B cell (primary cell): ENCODE results near the gene ACOXL. TPM values are rescaled to one million over a fixed set of nuclear protein-coding genes. Genes with fewer than 3 reads are reported as not detected.

ENCODE experiments used
- ATAC-seq: fragments of 200-7000 bp; cut with Tn5 transposase; one replicate; pipeline ENCODE4 v1.10.0; 2021; ENCODE audit warnings: low read depth, mild to moderate bottlenecking, moderate number of reproducible peaks, moderate library complexity
- CTCF ChIA-PET: fragments of 350-600 bp; sonication (Branson Sonifier 250); formaldehyde crosslinking; loops from one replicate; lab custom pipeline; 2021; ENCODE audit warnings: antibody characterized with exemption, inconsistent platforms; lab: Charles Lee
- POLR2A ChIA-PET: fragments of 350-600 bp; sonication (Branson Sonifier 250); formaldehyde crosslinking; loops from one replicate; lab custom pipeline; 2021; ENCODE audit warnings: antibody characterized with exemption; lab: Charles Lee
- DNase-seq: peaks from one replicate; pipeline ENCODE4 v3.0.0; 2013
- H2AFZ ChIP-seq: 2 replicates; pipeline ENCODE4 v1.6.1; 2012; ENCODE audit warnings: mild to moderate bottlenecking, low read depth, low read length; ENCODE audit not compliant: insufficient read depth, poor library complexity, severe bottlenecking
- H3K27ac ChIP-seq, 2 donors: 1 replicate in 1 of 2; 2 replicates in 1 of 2; pipeline ENCODE4 v1.5.1; 2012 to 2013; ENCODE audit warnings: low read length in 2 of 2, mild to moderate bottlenecking in 2 of 2, moderate library complexity in 1 of 2
- H3K27me3 ChIP-seq, 4 experiments: fragments of 200-600 bp in 1 of 4; sonication (generic) in 1 of 4; replicated peaks in 1 of 4; 1 replicate in 2 of 4; 2 replicates in 2 of 4; pipeline versions ENCODE4 v1.6.1 to v1.7.0; 2013 to 2016; ENCODE audit warnings: low read length in 3 of 4, mild to moderate bottlenecking in 2 of 4, mixed read lengths in 1 of 4, moderate library complexity in 1 of 4; ENCODE audit not compliant: insufficient read depth in 4 of 4, control insufficient read depth in 3 of 4; ENCODE audit errors: control extremely low read depth in 1 of 4
- H3K36me3 ChIP-seq, 2 experiments: replicated peaks in 1 of 2; 1 replicate in 1 of 2; 2 replicates in 1 of 2; pipeline versions ENCODE4 v1.6.1 to v1.7.1; 2013; ENCODE audit warnings: low read length in 1 of 2; ENCODE audit not compliant: insufficient read depth in 2 of 2, control insufficient read depth in 1 of 2; ENCODE audit errors: control extremely low read depth in 1 of 2, extremely low read depth in 1 of 2
- H3K4me1 ChIP-seq, 2 donors: fragments of 200-600 bp in 1 of 2; sonication (generic) in 1 of 2; 1 replicate in 1 of 2; 2 replicates in 1 of 2; pipeline versions ENCODE4 v1.5.1 to v1.6.1; 2013 to 2017; ENCODE audit warnings: low read length in 2 of 2; ENCODE audit not compliant: control insufficient read depth in 2 of 2, insufficient read depth in 2 of 2
- H3K4me2 ChIP-seq: replicated peaks from 2 replicates; pipeline ENCODE3; 2012; ENCODE audit warnings: mild to moderate bottlenecking, low read depth, low read length; ENCODE audit not compliant: poor library complexity, severe bottlenecking
- H3K4me3 ChIP-seq, 5 experiments: fragments of 200-600 bp in 1 of 5; sonication (generic) in 1 of 5; 1 replicate in 3 of 5; 2 replicates in 2 of 5; pipeline versions ENCODE4 v1.5.1 to v1.7.0; 2011 to 2016; ENCODE audit warnings: low read length in 4 of 5, mild to moderate bottlenecking in 4 of 5, low read depth in 2 of 5, control low read depth in 1 of 5, moderate library complexity in 1 of 5; ENCODE audit not compliant: insufficient read depth in 1 of 5; ENCODE audit errors: control extremely low read depth in 1 of 5, extremely low read depth in 1 of 5
- H3K79me2 ChIP-seq: fragments of 200-600 bp; sonication (generic); one replicate; pipeline ENCODE4 v1.6.0; 2016; ENCODE audit warnings: low read length; ENCODE audit not compliant: control insufficient read depth, insufficient read depth
- H3K9ac ChIP-seq: fragments of 200-600 bp; sonication (generic); 2 replicates; pipeline ENCODE4 v1.6.1; 2017; ENCODE audit warnings: mild to moderate bottlenecking, low read length, moderate library complexity
- H3K9me3 ChIP-seq, 3 donors: one replicate each; pipeline versions ENCODE4 v1.6.1 to v1.7.1; 2013; ENCODE audit warnings: low read length in 2 of 3; ENCODE audit not compliant: control insufficient read depth in 2 of 3, insufficient read depth in 1 of 3; ENCODE audit errors: control extremely low read depth in 1 of 3
- H4K20me1 ChIP-seq: 2 replicates; pipeline ENCODE4 v1.6.0; 2012; ENCODE audit warnings: mild to moderate bottlenecking, low read length; ENCODE audit not compliant: insufficient read depth, control insufficient read depth, poor library complexity, severe bottlenecking
- H3K27ac Mint-ChIP-seq: one replicate; pipeline ENCODE4 v1.8.0; 2021; ENCODE audit warnings: mixed read lengths
- H3K27me3 Mint-ChIP-seq: one replicate; pipeline ENCODE4 v1.8.0; 2021; ENCODE audit warnings: mixed read lengths
- H3K4me1 Mint-ChIP-seq: one replicate; pipeline ENCODE4 v1.8.0; 2021; ENCODE audit warnings: mixed read lengths
- H3K4me3 Mint-ChIP-seq: one replicate; pipeline ENCODE4 v1.8.0; 2021; ENCODE audit warnings: mixed read lengths
- H3K9me3 Mint-ChIP-seq: one replicate; pipeline ENCODE4 v1.8.0; 2022; ENCODE audit warnings: mixed read lengths; ENCODE audit not compliant: insufficient read depth
- EZH2 ChIP-seq: IDR thresholded peaks from 2 replicates; pipeline ENCODE4 v1.6.1; 2012; ENCODE audit warnings: borderline replicate concordance, low read depth, mild to moderate bottlenecking, moderate library complexity, low read length; ENCODE audit not compliant: insufficient read depth, poor library complexity, severe bottlenecking
- WGBS: methylation state at CpG from one replicate; pipeline ENCODE4 v1.1.5; 2013; ENCODE audit warnings: missing lambda C conversion rate; ENCODE audit not compliant: insufficient coverage; 5-methylcytosine and 5-hydroxymethylcytosine counted together
- intact Hi-C: fragments of 100-400 bp; cut with micrococcal nuclease; formaldehyde crosslinking; loops from one replicate; pipeline ENCODE4 v1.10.0; 2022
- polyA plus RNA-seq: library from polyadenylated mRNA; depleted of rRNA; stranded (reverse); fragments of >200 nt; gene quantifications from 2 replicates; pipeline ENCODE4 v1.2.3, GENCODE V29; 2012
- total RNA-seq, 2 donors: library from RNA; stranded (reverse); fragments of 120-200 nt in 1 of 2; gene quantifications; 1 replicate in 1 of 2; 2 replicates in 1 of 2; pipeline versions ENCODE4 v1.2.3 to v1.2.4, GENCODE V29; 2013 to 2022
- TF ChIP-seq, protein P1 (sequence below): fragments of 200-600 bp; IDR thresholded peaks from one replicate; pipeline ENCODE4 v1.8.0; 2022; ENCODE audit warnings: antibody characterized with exemption, mild to moderate bottlenecking

ACOXL gene
- total and polyA plus RNA-seq, 2 donors (not counting 1 experiment from before 2014, with no cell fraction given), result 0.06 TPM; not detected in 1

DNA sequence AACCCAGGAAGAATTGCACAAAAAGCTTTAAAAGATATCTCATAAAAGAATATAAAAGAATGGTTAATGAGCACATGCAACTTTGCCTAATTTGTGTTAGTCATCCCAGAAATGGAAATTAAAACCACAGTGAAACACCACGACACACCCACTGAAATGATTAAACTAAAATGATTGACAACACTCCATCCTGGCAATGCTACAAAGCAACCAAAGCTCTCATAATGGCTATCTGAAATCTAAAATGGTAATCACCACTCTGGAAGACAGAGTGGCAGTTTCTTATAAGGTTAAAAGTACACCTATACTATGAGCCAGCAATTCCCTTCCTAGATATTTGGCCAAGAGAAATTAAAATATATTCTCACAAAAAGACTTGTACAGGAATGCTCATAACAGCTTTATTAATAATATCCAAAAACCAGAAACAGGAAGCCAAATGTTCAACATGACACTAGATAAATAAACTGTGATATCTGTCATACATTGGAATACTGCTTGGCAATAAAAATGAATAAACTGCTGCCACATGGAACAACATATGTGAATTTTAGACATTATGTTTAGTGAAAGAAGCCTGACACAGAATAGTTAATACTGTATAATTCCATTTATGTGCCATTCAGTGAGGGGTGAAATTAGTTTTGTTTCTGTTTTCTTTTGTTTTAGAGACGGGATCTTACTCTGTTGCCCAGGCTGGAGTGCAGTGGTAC lies 283.1 kb downstream of the ACOXL start:
- Histone ChIP-seq H4K20me1 (no peaks in the 10 kb centered on the region), H3K79me2 (no peaks in the 10 kb centered on the region), H3K9ac (no peak overlapping the region), H3K27me3 (no peaks in the 10 kb centered on the region), H3K4me2 (no peak overlapping the region), H3K27ac (no peak overlapping the region), H3K4me3 (no peak overlapping the region), H3K9me3 (peaks cover 1 to 4% (median 2%) of the 10 kb centered on the region in 3 donors), H2AFZ (no peak overlapping the region), H3K4me1 (no peaks in the 10 kb centered on the region), H3K36me3 (no peaks in the 10 kb centered on the region)
- no peak for ATAC-seq
- CTCF ChIA-PET, result no interaction called here
- TF ChIP-seq EZH2, result no peak
- TF ChIP-seq, protein P1, sequence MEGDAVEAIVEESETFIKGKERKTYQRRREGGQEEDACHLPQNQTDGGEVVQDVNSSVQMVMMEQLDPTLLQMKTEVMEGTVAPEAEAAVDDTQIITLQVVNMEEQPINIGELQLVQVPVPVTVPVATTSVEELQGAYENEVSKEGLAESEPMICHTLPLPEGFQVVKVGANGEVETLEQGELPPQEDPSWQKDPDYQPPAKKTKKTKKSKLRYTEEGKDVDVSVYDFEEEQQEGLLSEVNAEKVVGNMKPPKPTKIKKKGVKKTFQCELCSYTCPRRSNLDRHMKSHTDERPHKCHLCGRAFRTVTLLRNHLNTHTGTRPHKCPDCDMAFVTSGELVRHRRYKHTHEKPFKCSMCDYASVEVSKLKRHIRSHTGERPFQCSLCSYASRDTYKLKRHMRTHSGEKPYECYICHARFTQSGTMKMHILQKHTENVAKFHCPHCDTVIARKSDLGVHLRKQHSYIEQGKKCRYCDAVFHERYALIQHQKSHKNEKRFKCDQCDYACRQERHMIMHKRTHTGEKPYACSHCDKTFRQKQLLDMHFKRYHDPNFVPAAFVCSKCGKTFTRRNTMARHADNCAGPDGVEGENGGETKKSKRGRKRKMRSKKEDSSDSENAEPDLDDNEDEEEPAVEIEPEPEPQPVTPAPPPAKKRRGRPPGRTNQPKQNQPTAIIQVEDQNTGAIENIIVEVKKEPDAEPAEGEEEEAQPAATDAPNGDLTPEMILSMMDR, result no peak
- H3K9me3 Mint-ChIP-seq, result peaks cover 4% of the 10 kb centered on the region
- WGBS, result no CpG with 5 or more reads among the region's 2 CpGs
- H3K4me3 Mint-ChIP-seq, result no peak overlapping the region
- H3K27me3 Mint-ChIP-seq, result peaks cover 4% of the 10 kb centered on the region
- H3K4me1 Mint-ChIP-seq, result no peaks in the 10 kb centered on the region
- POLR2A ChIA-PET, result no interaction called here
- intact Hi-C loops, result no loop called here
- H3K27ac Mint-ChIP-seq, result no peak overlapping the region
- DNase-seq, result no peak

GRCh38 chr2:111017034-111017622 lies 284.8 kb downstream of the ACOXL start:
- H3K79me2 ChIP-seq, result no peaks in the 10 kb centered on the region
- Mint-ChIP-seq H3K27ac (no peak overlapping the region), H3K9me3 (no peaks in the 10 kb centered on the region), H3K4me3 (no peak overlapping the region), H3K27me3 (peaks cover 4% of the 10 kb centered on the region), H3K4me1 (no peaks in the 10 kb centered on the region)
- CTCF ChIA-PET, result no interaction called here
- no peaks in the 10 kb centered on the region for H3K36me3 ChIP-seq
- H3K27me3 ChIP-seq, result no peaks in the 10 kb centered on the region
- H4K20me1 ChIP-seq, result no peaks in the 10 kb centered on the region
- no peaks in the 10 kb centered on the region for H3K4me1 ChIP-seq
- no peak overlapping the region for H2AFZ ChIP-seq
- H3K9me3 ChIP-seq, result peaks cover 0 to 2% (median 0%) of the 10 kb centered on the region in 3 donors
- no peak for TF ChIP-seq EZH2
- TF ChIP-seq, protein P1, result no peak
- POLR2A ChIA-PET, result no interaction called here
- no peak for ATAC-seq
- H3K27ac ChIP-seq, result no peak overlapping the region
- no peak overlapping the region for H3K4me3 ChIP-seq
- no peak overlapping the region for H3K9ac ChIP-seq
- DNase-seq, result no peak
- no peak overlapping the region for H3K4me2 ChIP-seq
- 95% methylated on average over 5 of the region's 7 CpGs for WGBS
- intact Hi-C loops, result no loop called here
